B cell (primary cell): ENCODE data around the gene GCHFR. TPM values are rescaled to one million over a fixed set of nuclear protein-coding genes. Genes with fewer than 3 reads are reported as not detected.

ENCODE experiments used
- polyA plus RNA-seq: library from polyadenylated mRNA; depleted of rRNA; stranded (reverse); fragments of >200 nt; gene quantifications from 2 replicates; pipeline ENCODE4 v1.2.3, GENCODE V29; 2012
- small RNA-seq: library from RNA; depleted of rRNA; stranded (forward); fragments of <200 nt; gene quantifications from one replicate; pipeline ENCODE3, GENCODE V24; 2012; ENCODE audit warnings: low replicate concordance, low read depth; ENCODE audit not compliant: insufficient read length
- total RNA-seq, 2 donors: library from RNA; stranded (reverse); fragments of 120-200 nt in 1 of 2; gene quantifications; 1 replicate in 1 of 2; 2 replicates in 1 of 2; pipeline versions ENCODE4 v1.2.3 to v1.2.4, GENCODE V29; 2013 to 2022

The GCHFR gene
- total and polyA plus RNA-seq, 2 donors (not counting 1 experiment from before 2014, with no cell fraction given), result 14.3 to 23.7 TPM

Small RNAs within 50 kb of the gene (small RNA-seq; reads per million reads assigned to genes)
- not detected for gene SUMO2P15

Other genes with a start within 250 kb of the GCHFR start
- 76.6 and 78.4 TPM in 2 replicates for gene CCDC32, start 199.0 kb upstream of the GCHFR start, total RNA-seq
- gene CCDC32, start 199.0 kb upstream of the GCHFR start, polyA plus RNA-seq, result 24.0 and 29.5 TPM in 2 replicates
- gene RPUSD2, start 194.8 kb upstream of the GCHFR start, total RNA-seq, result 21.1 and 22.8 TPM in 2 replicates
- gene RPUSD2, start 194.8 kb upstream of the GCHFR start, polyA plus RNA-seq, result 5.0 and 9.8 TPM in 2 replicates
- gene KNL1, start 169.8 kb upstream of the GCHFR start, total RNA-seq, result 3.7 and 4.0 TPM in 2 replicates
- gene KNL1, start 169.8 kb upstream of the GCHFR start, polyA plus RNA-seq, result 0.91 and 1.7 TPM in 2 replicates
- gene RAD51, start 68.9 kb upstream of the GCHFR start, total RNA-seq, result 1.9 and 2.0 TPM in 2 replicates
- gene RAD51, start 68.9 kb upstream of the GCHFR start, polyA plus RNA-seq, result 0.61 and 0.67 TPM in 2 replicates
- gene RMDN3, start 8.8 kb upstream of the GCHFR start, total RNA-seq, result 22.1 and 24.2 TPM in 2 replicates
- 11.6 and 12.4 TPM in 2 replicates for gene RMDN3, start 8.8 kb upstream of the GCHFR start, polyA plus RNA-seq
- 8.6 and 9.5 TPM in 2 replicates for gene C15orf62, start 5.9 kb downstream of the GCHFR start, total RNA-seq
- gene C15orf62, start 5.9 kb downstream of the GCHFR start, polyA plus RNA-seq, result 0.30 and 0.50 TPM in 2 replicates
- gene ZFYVE19, start 43.0 kb downstream of the GCHFR start, total RNA-seq, result 29.4 and 29.8 TPM in 2 replicates
- 55.8 and 60.5 TPM in 2 replicates for gene ZFYVE19, start 43.0 kb downstream of the GCHFR start, polyA plus RNA-seq
- gene DNAJC17, start 43.4 kb downstream of the GCHFR start, total RNA-seq, result 46.1 and 52.3 TPM in 2 replicates
- 27.3 and 30.5 TPM in 2 replicates for gene DNAJC17, start 43.4 kb downstream of the GCHFR start, polyA plus RNA-seq
- gene PPP1R14D, start 64.6 kb downstream of the GCHFR start, total RNA-seq, result not detected in 2 replicates
- gene PPP1R14D, start 64.6 kb downstream of the GCHFR start, polyA plus RNA-seq, result 0.19 TPM in 1 of 2 replicates, not detected in the other
- 14.4 and 18.2 TPM in 2 replicates for gene SPINT1, start 80.0 kb downstream of the GCHFR start, total RNA-seq
- gene SPINT1, start 80.0 kb downstream of the GCHFR start, polyA plus RNA-seq, result 12.3 and 21.3 TPM in 2 replicates
- gene RHOV, start 110.2 kb downstream of the GCHFR start, total RNA-seq, result 0.41 and 0.54 TPM in 2 replicates
- 0.09 TPM in 1 of 2 replicates, not detected in the other for gene RHOV, start 110.2 kb downstream of the GCHFR start, polyA plus RNA-seq
- gene VPS18, start 130.4 kb downstream of the GCHFR start, total RNA-seq, result 29.6 TPM in 2 replicates
- 13.6 and 22.0 TPM in 2 replicates for gene VPS18, start 130.4 kb downstream of the GCHFR start, polyA plus RNA-seq
- 0.30 and 0.36 TPM in 2 replicates for gene DLL4, start 165.3 kb downstream of the GCHFR start, total RNA-seq
- 0.07 and 0.10 TPM in 2 replicates for gene DLL4, start 165.3 kb downstream of the GCHFR start, polyA plus RNA-seq
- 3.1 and 3.6 TPM in 2 replicates for gene CHAC1, start 189.4 kb downstream of the GCHFR start, total RNA-seq
- 0.81 and 1.2 TPM in 2 replicates for gene CHAC1, start 189.4 kb downstream of the GCHFR start, polyA plus RNA-seq